NCI-H1930 (cell line): ENCODE measurements around the gene CGB2.

Experiments used
- DNase-seq, 2 experiments: peaks; one replicate each; lab custom pipeline; 2025; lab: John Stamatoyannopoulos, UW

The CGB2 gene

DNA sequence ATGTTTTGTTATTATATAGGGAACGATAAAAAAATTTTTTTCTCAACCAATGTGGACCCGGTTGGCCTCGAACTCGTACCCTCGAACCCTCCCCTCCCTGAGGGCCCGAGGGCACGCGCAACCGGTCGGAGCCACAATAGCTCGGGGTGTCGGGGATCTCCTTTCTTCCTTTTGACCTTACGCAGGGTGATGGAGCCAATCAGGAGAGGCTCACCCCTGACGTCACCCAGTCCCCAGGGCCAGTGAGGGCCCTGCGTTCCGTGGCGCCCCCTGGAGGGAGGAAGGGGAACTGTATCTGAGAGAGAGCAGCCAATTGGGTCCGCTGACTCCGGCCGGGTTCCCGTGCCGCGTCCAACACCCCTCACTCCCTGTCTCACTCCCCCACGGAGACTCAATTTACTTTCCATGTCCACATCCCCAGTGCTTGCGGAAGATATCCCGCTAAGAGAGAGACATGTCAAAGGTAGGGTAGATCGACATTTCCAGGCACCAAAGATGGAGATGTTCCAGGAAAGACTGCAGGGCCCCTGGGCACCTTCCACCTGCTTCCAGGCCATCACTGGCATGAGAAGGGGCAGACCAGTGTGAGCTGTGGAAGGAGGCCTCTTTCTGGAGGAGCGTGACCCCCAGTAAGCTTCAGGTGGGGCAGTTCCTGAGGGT is at the start of gene CGB2:
TSS of gene CGB2 (plus strand) at position 249 of the 660 bp plus-strand sequence. CDS start at position 455, 206 bp downstream.
- peak; percentile 93 to 94 for DNase-seq

DNA sequence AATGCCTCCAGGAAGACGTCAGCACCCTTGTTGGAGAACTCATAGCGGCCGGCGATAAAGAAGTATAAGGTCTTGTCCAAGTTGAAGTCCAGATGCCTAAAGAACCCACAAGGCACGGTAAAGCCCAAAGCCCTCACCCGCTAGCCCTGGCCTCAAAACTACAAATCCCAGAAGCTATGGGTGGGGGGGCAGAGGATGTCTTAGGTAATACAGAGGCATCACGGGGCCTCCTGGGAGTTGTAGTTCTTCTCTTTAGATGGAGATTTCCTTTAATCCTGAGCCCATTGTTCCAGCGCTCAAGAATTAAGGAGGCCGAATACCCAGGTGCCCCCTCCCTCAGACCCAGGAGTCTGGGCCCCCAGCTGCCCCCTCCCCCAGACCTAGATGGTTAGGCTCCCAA is 49.4 kb upstream of the CGB2 start:
- DNase-seq = no peak

DNA sequence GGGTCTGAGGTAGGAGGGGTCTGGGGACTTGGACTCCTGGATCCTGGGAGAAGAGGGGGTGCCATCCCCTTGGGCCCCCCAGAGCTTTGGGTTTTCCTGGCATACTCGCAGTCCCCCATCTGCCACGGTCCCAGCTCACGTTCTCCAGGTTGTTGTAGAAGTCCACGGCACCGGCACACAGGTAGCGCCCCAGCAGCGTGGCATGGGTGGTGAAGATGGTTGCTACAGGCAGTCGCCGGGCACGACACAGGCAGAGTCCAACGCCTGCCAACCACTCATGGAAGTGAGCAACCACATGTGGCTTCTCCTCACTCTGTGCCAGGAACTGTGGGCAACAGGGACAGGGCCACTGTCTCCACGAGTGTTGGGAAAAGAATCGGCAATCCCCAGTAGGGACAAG is 46.0 kb upstream of the CGB2 start:
- DNase-seq = no peak

DNA sequence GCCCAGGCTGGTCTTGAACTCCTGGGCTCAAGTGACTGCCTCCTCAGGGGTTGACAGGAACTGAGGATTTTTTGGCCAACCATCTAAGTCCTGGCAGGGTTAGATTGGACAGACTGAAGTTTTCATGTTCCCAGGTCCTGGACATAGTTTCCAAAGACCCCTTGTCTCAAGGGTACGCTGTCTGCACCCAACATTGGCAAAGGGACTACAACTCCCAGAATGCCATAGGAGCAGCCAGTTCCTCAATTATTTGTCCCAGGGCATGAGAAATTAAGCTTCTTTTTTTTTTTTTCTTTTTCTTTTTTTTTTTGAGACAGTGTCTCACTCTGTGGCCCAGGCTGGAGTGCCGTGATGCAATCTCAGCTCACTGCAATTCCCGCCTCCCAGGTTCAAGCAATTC is 45.5 kb upstream of the CGB2 start:
- DNase-seq = no peak

DNA sequence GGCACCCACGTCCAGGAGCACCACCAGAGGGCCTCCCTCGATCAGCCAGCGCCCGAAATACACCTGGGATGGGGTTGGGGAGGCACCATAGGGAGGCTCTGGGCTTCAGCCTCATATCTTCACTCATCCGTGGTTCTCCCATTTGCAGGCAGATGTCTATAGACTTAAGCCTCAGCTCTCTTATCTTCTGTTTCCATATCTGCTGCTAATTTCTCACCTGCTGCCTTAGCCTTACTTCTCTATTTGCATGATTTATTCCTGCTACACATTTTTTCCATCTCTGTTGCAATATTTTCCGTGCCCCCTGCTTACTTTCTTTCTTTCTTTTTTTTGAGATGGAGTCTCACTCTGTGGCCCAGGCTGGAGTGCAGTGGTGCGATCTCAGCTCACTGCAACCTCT is 44.4 kb upstream of the CGB2 start:
- DNase-seq = no peak

DNA sequence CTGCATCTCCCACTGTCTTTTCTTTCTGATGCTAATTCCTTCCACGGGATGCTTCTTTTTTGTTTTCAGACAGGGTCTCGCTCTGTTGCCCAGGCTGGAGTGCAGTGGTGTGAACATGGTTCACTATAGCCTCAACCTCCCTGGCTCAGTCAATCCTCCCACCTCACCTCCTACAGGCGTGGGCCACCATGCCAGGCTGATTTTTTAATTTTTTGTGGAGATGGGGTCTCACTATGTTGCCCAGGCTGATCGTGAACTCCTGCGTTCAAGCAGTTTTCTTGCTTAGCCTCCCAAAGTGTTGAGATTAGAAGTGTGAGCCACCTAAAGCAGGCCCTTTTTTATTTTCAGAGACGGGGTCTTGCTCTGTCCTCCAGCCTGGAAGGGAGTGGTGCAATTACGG is 43.4 kb upstream of the CGB2 start:
- no peak for DNase-seq

DNA sequence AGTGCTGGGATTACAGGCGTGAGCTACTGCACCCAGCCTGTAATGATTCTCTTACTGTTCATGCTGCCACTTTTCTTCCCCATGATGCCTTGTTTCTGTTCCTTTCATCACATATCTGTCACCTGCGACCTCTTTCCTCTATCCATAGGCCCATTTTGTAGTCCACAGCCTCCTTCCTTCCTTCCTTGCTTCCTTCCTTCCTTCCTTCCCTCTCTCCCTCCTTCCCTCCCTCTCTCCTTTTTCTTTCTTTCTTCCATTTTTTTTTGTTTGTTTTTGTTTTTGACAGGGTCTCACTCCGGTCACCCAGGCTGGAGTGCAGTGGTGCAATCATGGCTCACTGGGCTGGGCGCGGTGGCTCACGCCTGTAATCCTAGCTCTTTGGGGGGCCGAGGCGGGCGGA is 42.8 kb upstream of the CGB2 start:
- no peak for DNase-seq

DNA sequence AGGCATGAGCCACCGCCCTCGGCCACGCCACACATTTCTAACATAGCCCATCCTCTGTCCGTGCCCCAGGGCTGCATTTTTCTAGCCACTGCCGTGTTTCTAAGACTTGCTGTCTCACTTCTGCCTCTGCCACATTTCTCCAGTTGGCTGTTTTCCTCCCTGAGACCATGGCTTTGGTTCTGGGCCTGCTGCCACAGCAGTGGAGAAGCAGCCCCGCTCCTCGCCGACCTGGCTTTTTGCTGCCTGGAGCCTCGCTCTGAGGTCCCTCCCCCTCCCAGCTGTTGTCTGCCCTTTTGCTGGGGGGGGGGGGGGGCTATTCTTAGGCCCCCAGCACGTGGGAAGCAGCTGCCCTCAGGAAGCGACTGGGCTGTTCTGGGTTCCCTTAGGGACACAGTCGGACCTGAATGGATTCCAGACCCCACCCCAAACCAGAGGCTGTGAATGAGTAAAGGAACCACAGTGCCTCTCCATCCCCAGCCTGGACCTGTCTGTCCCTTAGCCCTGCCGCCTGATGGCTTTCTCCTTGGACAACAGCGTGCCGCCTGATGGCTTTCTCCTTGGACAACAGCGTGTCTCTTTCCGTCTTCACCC is 41.9 kb upstream of the CGB2 start:
- no peak for DNase-seq

DNA sequence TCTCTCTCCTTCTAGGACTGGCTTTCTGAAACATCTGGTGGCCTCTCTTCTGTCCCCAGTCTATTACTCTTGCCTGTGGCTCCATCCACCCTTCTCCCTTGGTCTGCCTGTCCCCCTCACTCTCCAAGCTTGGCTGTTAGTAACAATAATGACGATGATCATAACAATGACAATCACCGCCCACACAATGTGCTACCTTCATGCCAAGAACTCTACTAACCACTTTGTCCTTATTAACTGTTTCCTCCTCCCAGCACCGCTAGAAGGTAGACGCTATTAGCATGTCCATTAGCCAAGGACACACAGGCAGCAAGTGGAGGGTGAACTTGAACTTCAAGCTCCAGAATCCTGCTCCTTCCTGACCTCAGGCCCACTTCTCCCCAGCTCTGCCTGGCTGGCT is 41.3 kb upstream of the CGB2 start:
- no peak for DNase-seq

DNA sequence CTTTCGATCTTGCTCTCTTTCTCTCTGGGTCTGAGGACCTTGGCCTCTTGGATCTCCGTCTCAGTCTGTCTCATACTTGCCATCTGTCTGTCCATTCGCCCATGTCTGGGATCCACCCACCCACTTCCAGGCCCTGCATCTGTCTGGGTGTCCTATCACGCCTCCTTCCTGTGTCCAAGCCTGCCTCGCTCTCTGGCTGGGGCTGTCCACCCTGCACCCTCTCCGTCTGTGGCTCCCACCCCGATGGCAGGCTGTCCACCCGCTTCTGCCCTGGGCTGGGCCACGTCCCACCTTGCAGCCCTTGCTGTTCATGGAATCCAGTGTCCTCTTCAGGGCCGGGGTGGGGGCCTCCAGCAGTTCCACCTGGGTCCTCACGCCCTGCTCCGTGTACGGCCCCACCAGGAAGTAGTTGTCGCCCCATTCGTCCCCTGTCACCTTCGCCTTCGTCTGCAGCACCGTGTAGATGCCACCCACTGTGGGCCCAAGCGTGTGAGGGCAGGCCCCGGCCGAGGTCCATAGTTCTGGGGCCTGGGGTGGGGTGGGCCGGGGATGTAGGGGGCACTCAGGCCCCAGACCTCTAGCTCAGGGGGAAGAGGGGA is 40.6 kb upstream of the CGB2 start:
- no peak for DNase-seq

DNA sequence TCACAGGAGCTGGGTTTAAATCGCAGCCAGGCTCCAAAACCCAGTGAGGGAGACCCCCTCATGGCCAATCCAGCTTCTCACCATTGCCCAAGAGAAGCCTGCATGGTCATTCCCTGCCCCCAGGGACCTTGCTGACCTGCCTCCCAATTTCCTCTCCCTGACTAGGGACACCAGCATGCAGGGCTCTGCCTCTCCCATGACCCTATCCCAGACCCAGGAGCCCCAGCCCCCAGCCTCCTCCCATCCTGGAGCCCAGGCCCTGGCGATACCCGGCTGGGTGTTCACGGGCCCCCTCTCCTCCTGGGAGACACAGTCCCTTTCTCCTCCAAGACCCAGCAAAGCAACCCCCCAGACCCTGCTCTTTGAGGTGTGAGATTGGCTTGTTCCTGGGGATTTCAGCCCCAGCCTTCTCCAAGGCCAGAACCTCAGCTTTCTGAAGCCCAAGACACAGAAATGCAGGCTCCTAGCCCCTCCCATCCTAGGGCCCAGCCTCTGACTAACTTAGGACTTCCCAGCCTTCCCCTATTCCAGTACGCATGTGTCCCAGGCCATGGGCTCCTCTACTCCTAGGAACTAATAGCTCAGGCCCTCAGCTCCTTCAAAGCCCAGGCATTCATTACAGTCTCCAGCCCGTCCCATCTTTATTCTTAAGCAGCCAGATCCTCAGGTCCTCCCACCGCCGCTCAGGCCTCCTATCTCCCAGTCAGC is 39.7 kb upstream of the CGB2 start:
- no peak for DNase-seq

DNA sequence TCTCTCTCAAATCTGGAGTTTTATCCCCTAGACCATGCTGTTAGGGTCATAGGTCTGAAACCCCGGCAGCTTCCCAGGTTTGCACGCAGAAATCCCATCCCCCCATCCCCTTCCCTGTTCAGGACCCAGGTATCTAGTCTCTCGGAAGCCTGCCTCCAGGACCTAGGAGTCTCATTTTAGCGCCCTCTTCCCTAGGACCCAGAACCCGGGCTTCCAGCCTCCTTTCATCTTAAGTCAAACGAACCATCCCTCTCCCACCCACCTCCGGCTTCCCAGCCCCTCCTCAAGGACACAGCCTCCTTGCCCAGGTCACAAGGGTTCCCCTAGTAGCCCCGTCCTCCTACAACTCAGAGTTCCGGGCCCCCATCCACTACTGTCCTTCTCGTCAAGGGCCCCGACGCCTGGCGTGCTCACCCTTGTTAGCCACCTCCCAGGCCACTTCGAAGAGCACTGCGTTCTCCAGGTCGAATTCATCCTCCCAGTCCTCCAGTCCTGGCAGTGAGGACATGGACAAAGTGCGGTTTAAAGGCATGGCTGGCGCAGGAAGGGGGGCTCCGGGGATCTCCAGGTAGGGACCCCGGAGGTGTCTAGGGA is 39.0 kb upstream of the CGB2 start:
- no peak for DNase-seq

DNA sequence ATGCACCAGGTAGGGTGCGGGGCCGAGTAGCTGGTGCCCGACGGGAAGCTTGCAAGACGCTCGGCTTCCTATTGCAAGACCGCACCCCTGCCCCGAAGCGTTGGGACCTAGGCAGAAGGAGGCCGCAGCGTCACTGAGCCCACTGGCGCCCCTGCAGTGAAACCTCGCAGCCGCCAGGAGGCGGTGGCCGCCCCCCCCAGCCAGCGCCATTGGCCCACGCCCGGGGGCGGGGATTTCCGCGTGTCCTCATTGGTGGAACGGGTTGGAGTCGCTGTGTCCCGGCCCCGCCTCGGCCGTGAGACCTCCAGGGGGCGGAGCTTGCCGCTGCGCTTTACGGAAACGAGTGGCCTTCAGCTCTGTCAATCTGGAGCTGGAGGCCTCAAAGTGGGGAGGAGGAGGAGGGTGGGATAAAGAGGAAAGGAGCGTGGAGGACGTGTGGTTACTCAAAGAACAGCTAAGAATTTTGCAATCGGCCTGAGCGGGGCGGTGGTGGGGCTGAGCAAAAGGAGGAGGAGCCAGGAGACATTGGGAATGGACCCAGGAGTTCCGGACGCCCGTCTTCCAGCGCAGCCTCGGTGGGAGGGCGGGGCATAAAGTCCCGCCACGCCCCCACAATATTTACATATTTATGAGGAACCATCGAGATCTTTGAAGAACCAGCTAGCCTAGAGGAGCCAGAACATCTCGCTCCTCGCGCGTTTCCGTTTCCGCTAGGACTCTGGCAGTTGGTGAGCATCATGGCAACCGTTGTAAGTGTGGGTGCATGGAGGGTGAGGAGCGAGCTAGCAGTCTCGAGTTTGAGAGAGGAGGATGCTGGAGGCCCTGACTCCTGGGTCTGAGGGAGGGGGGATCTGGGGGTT is 38.3 kb upstream of the CGB2 start, which contains the start of the genes GYS1 and RUVBL2:
TSS of gene GYS1 (minus strand) at position 135 of the 860 bp plus-strand sequence. CDS start 197 bp downstream, outside the sequence.
TSS of gene RUVBL2 (plus strand) at position 713 of the 860 bp plus-strand sequence. CDS start at position 738, 25 bp downstream.
- DNase-seq = peak; percentile 100

DNA sequence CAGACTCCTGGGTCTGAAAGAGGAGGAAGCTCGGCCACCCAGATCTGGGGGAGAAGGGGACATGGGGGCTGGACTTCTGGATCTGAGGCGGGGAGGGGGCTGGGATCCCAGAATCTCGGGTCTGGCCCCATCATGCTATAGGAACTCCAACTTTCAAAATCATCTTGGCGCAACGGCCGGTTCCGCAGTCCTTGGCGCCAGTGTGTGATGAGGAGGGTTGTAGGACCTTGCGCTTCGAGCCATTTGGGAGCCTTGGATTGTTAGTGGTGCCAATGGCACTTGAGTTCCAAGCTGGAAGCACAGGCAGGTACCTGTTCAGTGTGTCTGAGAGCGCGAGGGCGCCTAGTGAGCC is 37.7 kb upstream of the CGB2 start:
- no peak for DNase-seq

DNA sequence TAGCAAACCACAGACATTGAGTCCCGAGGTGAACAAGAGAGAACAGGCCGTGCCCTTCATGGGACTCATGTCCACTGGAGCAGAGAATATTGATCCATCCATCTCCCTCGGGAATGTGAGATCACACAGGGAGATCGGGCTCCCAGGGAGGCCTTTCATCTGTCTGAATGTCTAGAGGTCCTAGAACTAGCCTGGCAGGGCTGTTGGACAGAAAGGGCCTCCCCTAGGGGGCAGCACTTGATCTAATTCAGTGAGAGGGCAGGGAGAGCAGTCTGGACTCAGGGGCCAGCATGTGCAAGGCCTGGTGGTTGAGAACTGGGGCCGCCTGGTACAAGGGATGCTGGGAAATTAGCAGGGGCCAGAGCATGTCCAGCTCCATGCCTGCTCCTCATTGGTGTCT is 33.7 kb upstream of the CGB2 start:
- peak; percentile 40 to 63 for DNase-seq

DNA sequence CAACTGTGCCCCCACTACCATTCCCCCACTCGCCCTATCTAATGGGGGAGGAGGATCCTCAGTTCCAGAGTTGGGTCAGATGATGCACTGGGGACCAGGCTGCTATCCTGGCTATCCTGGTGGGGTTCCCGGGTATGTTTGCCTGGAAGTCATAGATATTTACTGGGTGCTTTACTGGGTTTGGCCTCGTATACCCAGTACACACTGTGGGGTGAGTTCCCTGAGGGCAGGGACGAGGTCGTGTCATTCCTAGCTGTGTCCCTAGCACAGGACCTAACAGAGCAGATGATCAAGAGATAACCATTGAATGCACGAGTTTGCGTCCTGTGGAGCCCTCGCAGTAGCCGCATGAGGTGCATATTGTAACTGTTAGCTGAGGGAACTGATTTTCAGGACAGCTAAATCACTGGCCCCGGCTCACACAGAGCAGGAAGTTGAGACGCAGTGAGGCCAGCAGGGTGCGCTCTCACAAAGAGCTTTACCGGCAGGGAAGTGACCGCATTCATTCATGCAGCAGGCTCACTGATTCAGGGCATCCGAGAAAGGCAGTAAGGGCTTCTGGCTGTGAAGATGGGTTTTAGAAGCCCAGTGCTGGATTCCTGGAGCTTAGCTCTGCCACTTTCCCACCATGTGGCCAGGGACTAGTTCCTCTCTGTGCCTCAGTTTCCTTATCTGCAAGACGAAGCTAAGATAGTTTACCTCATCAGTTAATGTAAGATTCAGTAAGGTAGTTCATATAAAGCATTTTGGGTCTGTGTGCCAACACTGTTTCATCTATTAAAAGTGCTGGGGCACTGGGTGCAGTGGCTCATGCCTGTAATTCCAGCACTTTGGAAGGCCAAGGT is 32.0 kb upstream of the CGB2 start:
- DNase-seq = no peak

DNA sequence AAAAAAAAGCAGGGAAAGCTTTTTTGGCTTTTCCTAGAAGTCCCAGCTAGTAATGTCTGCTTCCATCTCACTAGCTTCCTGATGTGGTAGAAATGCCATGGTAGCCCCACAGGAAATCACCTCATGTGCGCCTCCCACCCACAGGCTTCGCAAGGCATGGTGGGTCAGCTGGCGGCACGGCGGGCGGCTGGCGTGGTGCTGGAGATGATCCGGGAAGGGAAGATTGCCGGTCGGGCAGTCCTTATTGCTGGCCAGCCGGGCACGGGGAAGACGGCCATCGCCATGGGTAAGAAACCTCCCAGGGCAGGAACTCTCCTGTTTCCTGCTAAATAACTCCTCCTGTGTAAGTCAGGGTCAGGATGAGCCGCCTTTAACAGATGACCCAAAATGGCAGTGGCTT is 27.6 kb upstream of the CGB2 start:
- no peak for DNase-seq

DNA sequence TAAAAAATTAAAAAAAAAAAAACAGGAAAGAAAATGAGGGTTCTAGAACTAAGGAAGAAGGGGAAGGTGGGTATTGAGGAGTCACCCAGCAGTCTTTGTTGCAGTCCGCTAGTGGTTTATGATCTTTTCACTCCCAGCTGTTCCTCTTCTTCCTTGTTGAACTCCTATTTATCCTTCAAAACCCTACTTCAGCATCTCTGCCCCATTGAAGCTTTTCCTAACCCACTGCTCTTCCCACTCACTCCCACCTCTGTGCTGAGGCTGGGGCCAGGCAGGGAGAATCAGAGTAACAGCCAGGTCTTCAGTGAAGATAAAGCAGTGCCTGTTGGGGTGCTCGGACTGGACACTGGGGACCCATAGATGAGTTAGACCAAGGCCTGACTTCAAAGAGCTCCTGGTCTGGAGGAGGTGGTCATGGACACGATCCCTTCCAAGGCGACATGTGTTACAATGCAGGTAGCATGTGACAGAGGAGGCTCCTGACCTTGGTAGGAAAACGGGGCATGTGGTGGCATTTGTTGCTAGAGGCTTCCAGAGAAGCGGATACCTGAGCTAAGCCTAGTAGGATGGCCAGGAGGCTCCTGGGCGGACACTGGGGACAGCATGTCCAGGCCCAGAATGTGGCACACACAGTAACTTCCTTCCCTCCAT is 26.6 kb upstream of the CGB2 start:
- no peak for DNase-seq

DNA sequence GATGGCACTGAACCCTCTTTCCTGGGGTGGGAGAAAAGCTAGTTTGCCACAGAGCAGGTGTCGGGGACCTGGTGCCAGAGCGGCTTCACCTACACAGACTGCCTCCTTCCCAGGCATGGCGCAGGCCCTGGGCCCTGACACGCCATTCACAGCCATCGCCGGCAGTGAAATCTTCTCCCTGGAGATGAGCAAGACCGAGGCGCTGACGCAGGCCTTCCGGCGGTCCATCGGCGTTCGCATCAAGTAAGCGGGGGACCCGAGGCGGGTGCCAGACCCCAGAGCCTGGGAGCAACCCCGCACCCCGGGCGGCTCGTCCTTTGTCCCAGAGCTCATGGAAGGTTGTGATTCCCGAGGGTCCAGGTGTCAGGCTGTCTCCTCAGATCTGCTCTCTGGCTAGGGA is 24.8 kb upstream of the CGB2 start:
- no peak for DNase-seq

DNA sequence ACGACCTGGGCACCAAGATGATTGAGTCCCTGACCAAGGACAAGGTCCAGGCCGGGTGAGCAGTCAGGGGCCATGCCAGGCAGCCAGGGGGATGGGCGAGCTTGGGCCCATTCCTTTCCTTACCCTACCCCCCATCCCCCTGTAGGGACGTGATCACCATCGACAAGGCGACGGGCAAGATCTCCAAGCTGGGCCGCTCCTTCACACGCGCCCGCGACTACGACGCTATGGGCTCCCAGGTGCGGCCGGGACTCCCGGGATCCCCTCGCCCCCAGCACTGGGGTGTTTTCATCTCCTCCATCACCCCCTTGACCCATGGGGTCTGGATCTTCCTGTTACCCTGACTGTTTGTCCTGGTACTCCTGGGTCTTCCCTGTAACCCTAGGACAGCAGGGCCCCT is 21.9 kb upstream of the CGB2 start:
- DNase-seq = no peak
